Right atrium auricular region (tissue), 2 donors: ENCODE data around the gene SLK. TPM values are rescaled to one million over a fixed set of nuclear protein-coding genes. Genes with fewer than 3 reads are reported as not detected.

ENCODE experiments used
- DNase-seq: peaks from one replicate; pipeline ENCODE4 v3.0.0-alpha.2; 2019; ENCODE audit warnings: low spot score
- H3K27ac ChIP-seq, 2 donors: fragments of 200-600 bp; sonication (generic); 1 replicate in 1 of 2; 2 replicates in 1 of 2; pipeline ENCODE4 v1.5.1; 2016 to 2019
- H3K27me3 ChIP-seq, 2 donors: fragments of 200-600 bp; sonication (generic); one replicate each; pipeline versions ENCODE4 v1.5.1 to v1.6.0; 2017 to 2019
- H3K36me3 ChIP-seq: fragments of 200-600 bp; sonication (generic); one replicate; pipeline ENCODE4 v1.5.1; 2016
- H3K4me1 ChIP-seq, 2 donors: fragments of 200-600 bp; sonication (generic); one replicate each; pipeline versions ENCODE4 v1.5.1 to v1.6.0; 2017 to 2019
- H3K4me3 ChIP-seq, 2 donors: fragments of 200-600 bp; sonication (generic); 1 replicate in 1 of 2; 2 replicates in 1 of 2; pipeline ENCODE4 v1.5.1; 2017 to 2019; ENCODE audit warnings: mild to moderate bottlenecking in 1 of 2, moderate library complexity in 1 of 2
- H3K9me3 ChIP-seq, 2 donors: fragments of 200-600 bp; sonication (generic); one replicate each; pipeline ENCODE4 v1.5.1; 2019
- CTCF ChIP-seq, 2 donors: fragments of 200-600 bp; sonication (generic); IDR thresholded peaks; one replicate each; pipeline ENCODE4 v1.5.1; 2019; ENCODE audit warnings: antibody characterized with exemption in 2 of 2
- total RNA-seq, 2 donors: library from RNA; depleted of rRNA; stranded (reverse); fragments of >200 nt; gene quantifications; one replicate each; pipeline ENCODE4 v1.1.0, GENCODE V29; 2016

SLK gene
- total RNA-seq, 2 donors from 2014 or later = 42.4 to 57.3 TPM

GRCh38 chr10:103929381-103929921 is 37.5 kb upstream of the SLK start:
- Histone ChIP-seq H3K4me1 (no peaks in the 10 kb centered on the region), H3K4me3 (no peak overlapping the region), H3K9me3 (no peaks in the 10 kb centered on the region), H3K27ac (no peak overlapping the region), H3K36me3 (no peaks in the 10 kb centered on the region), H3K27me3 (no peaks in the 10 kb centered on the region)
- DNase-seq = no peak
- no peak for TF ChIP-seq CTCF (IDR thresholded peaks at IDR 0.05)

- H3K27ac ChIP-seq = no peak overlapping the region
- DNase-seq = no peak
- H3K4me3 ChIP-seq = no peak overlapping the region
- TF ChIP-seq CTCF (IDR thresholded peaks at IDR 0.05) = no peak
- H3K9me3 ChIP-seq = no peaks in the 10 kb centered on the region
- no peaks in the 10 kb centered on the region for H3K4me1 ChIP-seq
- no peaks in the 10 kb centered on the region for H3K27me3 ChIP-seq
- no peaks in the 10 kb centered on the region for H3K36me3 ChIP-seq
These were observed 36.5 kb upstream of the SLK start for GRCh38 chr10:103930449-103930848.

GRCh38 chr10:103930881-103931280 is 36.1 kb upstream of the SLK start:
- H3K4me1 ChIP-seq = no peaks in the 10 kb centered on the region
- H3K27ac ChIP-seq = no peak overlapping the region
- H3K9me3 ChIP-seq = no peaks in the 10 kb centered on the region
- H3K4me3 ChIP-seq = no peak overlapping the region
- DNase-seq = no peak
- no peak for TF ChIP-seq CTCF (IDR thresholded peaks at IDR 0.05)
- H3K36me3 ChIP-seq = no peaks in the 10 kb centered on the region
- H3K27me3 ChIP-seq = no peaks in the 10 kb centered on the region

GRCh38 chr10:103931603-103932002 is 35.3 kb upstream of the SLK start:
- no peaks in the 10 kb centered on the region for H3K27me3 ChIP-seq
- DNase-seq = no peak
- H3K27ac ChIP-seq = no peak overlapping the region
- no peak for TF ChIP-seq CTCF (IDR thresholded peaks at IDR 0.05)
- no peak overlapping the region for H3K4me3 ChIP-seq
- H3K36me3 ChIP-seq = no peaks in the 10 kb centered on the region
- H3K4me1 ChIP-seq = no peaks in the 10 kb centered on the region
- no peaks in the 10 kb centered on the region for H3K9me3 ChIP-seq

GRCh38 chr10:103932271-103932670 is 34.7 kb upstream of the SLK start:
- H3K4me1 ChIP-seq = no peaks in the 10 kb centered on the region
- no peak for TF ChIP-seq CTCF (IDR thresholded peaks at IDR 0.05)

GRCh38 chr10:103932971-103933370 is 34.0 kb upstream of the SLK start:
- H3K27ac ChIP-seq = no peak overlapping the region
- H3K27me3 ChIP-seq = no peaks in the 10 kb centered on the region
- H3K4me1 ChIP-seq = no peaks in the 10 kb centered on the region
- no peak for TF ChIP-seq CTCF (IDR thresholded peaks at IDR 0.05)
- no peaks in the 10 kb centered on the region for H3K9me3 ChIP-seq
- no peak for DNase-seq
- H3K4me3 ChIP-seq = no peak overlapping the region
- H3K36me3 ChIP-seq = no peaks in the 10 kb centered on the region

More at GRCh38 chr10:103932271-103932670, 34.7 kb upstream of the SLK start:
- Histone ChIP-seq H3K4me3 (no peak overlapping the region), H3K27ac (no peak overlapping the region), H3K36me3 (no peaks in the 10 kb centered on the region), H3K27me3 (no peaks in the 10 kb centered on the region), H3K9me3 (no peaks in the 10 kb centered on the region)
- no peak for DNase-seq
